ENCODE data around the gene ZSWIM4.
"Not testable (repeated sequence)": the region's sequence is repeated elsewhere in the genome, so short reads cannot be mapped to it uniquely, and the experiment has no call there.

ZSWIM4 gene

DNA sequence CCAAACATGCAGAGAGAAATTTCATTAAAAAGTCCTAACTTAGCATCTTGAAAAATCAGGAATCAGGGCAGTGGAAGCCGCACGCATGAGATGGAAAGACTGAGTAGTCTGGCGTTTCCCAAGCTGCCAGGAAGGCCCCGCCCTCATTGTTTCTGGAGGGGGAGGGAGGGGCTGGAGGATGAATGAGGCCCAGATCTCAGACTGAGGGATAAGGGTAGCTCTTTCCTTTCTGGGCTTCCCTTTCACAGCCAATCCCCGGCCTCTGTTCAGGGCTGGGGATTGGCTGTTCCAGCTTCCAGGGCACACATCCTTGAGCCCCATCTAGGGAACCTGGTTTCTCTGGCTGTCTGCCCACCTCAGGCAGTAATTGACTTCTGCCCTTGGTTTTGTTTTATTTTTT is 13.7 kb upstream of the ZSWIM4 start:
- H3K27ac ChIP-seq (ENCODE audit: low read length) = no peak overlapping the region
- H3K4me1 ChIP-seq (ENCODE audit: insufficient read depth, low read length) = 0 out of 2 replicates have a peak, but pooled peaks cover 3% of the 10 kb centered on the region

DNA sequence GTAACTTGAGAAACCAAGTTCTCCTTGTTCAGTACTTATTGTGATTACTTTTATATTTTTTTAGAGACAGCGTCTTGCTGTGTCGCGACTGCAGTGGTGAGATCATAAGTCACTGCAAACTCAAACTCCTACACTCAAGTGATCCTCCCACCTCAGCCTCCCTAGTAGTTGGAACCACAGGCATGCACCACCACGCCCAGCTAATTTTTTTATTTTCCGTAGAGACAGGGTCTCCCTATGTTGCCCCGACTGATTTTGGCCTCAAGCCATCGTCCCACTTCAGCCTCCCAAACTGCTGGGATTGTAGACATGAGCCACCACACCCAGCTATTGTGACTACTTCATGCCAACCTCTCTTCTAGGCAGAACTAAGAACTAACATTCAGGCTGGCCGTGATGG is 12.7 kb upstream of the ZSWIM4 start:
- Histone ChIP-seq H3K4me1 (ENCODE audit: insufficient read depth, low read length) (0 out of 2 replicates have a peak, but pooled peaks cover 3% of the 10 kb centered on the region), H3K27ac (ENCODE audit: low read length) (no peak overlapping the region)

More for the DNA sequence above, 13.7 kb upstream of the ZSWIM4 start:
- no peaks in the 10 kb centered on the region for H3K9me3 ChIP-seq (ENCODE audit: insufficient read depth, low read depth, low read length)
- no peak overlapping the region for H3K4me3 ChIP-seq (ENCODE audit: low read length)
- no peaks in the 10 kb centered on the region for H3K27me3 ChIP-seq (ENCODE audit: insufficient read depth, low read length)
- no peak overlapping the region for H3K9ac ChIP-seq (ENCODE audit: low read depth, low read length)
- H3K36me3 ChIP-seq (ENCODE audit: insufficient read depth, low read depth, low read length) = peaks cover 31% of the 10 kb centered on the region

DNA sequence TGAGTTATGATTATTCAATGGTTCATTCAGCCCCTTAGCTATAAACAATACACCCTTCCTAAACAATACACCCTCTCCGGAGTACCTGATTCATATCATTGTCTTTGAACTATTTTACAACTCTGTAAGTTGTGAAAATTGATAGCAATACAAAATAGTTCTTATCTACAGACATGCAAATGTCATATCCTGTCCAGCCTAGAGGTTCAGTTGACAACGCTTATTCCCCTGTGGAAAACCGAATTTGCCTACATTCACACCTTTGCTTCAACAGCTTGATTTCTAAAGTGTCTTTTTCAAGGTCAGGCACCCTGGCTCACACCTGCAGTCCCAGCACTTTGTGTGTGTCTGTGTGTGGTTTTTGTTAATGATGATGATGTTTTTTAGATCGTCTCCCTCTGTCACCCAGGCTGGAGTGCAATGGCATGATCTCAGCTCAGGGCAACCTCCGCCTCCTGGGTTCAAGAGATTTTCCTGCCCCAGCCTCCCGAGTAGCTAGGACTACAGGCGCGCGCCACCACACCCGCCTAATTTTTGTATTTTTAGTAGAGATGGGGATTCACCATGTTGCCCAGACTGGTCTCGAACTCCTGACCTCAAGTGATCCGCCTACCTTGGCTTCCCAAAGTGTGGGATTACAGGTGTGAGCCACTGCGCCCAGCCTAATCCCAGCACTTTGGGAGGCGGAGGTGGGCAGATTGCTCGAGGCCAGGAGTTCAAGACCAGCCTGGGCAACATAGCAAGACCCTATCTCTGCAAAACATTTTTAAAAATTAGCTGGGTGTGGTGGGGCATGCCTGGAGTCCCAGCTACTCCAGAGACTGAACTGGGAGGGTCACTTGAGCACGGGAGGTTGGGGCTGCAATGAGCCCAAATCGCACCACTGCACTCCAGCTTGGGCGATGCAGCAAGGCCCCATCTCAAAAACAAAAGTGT is 11.4 kb upstream of the ZSWIM4 start:
- no peaks in the 10 kb centered on the region for H3K9me3 ChIP-seq (ENCODE audit: insufficient read depth, low read depth, low read length)
- peaks cover 10% of the 10 kb centered on the region for H3K36me3 ChIP-seq (ENCODE audit: insufficient read depth, low read depth, low read length)
- H3K27me3 ChIP-seq (ENCODE audit: insufficient read depth, low read length) = no peaks in the 10 kb centered on the region
- H3K27ac ChIP-seq (ENCODE audit: low read length) = no peak overlapping the region
- no peak overlapping the region for H3K9ac ChIP-seq (ENCODE audit: low read depth, low read length)
- H3K4me3 ChIP-seq (ENCODE audit: low read length) = no peak overlapping the region
- H3K4me1 ChIP-seq (ENCODE audit: insufficient read depth, low read length) = 0 out of 2 replicates have a peak, but pooled peaks cover 3% of the 10 kb centered on the region

More for the DNA sequence above, 12.7 kb upstream of the ZSWIM4 start:
- no peaks in the 10 kb centered on the region for H3K27me3 ChIP-seq (ENCODE audit: insufficient read depth, low read length)
- H3K9ac ChIP-seq (ENCODE audit: low read depth, low read length) = no peak overlapping the region; the same call in 1 of the 2 replicates
- H3K4me3 ChIP-seq (ENCODE audit: low read length) = no peak overlapping the region
- peaks cover 23% of the 10 kb centered on the region for H3K36me3 ChIP-seq (ENCODE audit: insufficient read depth, low read depth, low read length)
- H3K9me3 ChIP-seq (ENCODE audit: insufficient read depth, low read depth, low read length) = no peaks in the 10 kb centered on the region

DNA sequence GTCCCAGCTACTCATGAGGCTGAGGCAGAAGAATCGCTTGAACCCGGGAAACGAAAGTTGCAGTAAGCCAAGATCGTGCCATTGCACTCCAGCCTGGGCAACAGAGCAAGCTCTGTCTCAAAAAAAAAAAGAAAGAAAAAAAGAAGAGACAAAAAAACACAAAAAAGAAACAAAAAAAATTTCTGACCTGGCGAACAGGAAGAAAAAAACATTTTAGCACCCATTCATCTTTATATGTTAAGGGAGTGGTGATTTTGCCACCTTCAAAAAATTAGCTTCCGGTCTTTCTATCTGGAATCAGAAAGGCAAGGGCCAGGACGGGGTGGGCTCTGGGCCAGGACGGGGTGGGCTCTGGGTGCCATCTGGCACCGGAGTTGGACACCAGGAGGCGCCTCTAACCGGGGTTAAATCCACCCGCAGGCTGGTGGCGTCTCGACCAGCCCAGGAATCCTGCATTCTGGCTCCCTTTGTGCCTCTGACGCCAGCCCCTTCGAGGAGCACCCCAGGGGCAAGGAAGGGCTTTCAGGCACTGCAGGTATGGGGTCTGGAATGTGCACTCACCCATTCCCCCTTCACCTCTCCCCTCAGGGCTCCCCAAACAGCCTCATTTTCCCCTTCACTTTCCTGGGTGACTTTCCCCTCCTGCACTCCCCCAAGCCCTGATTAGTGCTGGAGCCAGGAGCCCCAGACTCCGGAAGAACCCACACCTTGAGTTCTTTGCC is 10.4 kb upstream of the ZSWIM4 start:
- Histone ChIP-seq H3K4me1 (ENCODE audit: insufficient read depth, low read length) (0 out of 2 replicates have a peak, but pooled peaks cover 3% of the 10 kb centered on the region), H3K27ac (ENCODE audit: low read length) (no peak overlapping the region), H3K36me3 (ENCODE audit: insufficient read depth, low read depth, low read length) (no peaks in the 10 kb centered on the region), H3K9me3 (ENCODE audit: insufficient read depth, low read depth, low read length) (no peaks in the 10 kb centered on the region), H3K9ac (ENCODE audit: low read depth, low read length) (no peak overlapping the region), H3K27me3 (ENCODE audit: insufficient read depth, low read length) (no peaks in the 10 kb centered on the region), H3K4me3 (ENCODE audit: low read length) (no peak overlapping the region)

DNA sequence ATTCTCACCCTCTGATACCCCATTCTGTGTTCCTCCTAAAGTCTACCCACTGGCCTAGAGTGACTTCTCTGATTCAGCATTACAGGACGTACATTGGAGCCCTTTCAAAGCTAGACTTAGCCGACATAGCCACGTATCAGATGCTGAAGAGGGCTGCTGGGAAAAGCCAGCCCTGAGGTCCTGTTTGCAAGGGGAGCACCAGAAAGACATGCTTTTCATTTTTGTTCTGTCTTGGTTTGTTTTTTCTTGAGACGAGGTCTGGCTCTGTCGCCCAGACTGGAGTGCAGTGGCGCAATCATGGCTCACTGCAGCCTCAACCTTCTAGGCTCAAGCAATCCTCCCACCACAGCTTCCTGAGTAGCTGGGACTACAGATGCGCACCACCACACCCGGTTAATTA is 6.3 kb upstream of the ZSWIM4 start:
- no peaks in the 10 kb centered on the region for H3K36me3 ChIP-seq (ENCODE audit: insufficient read depth, low read depth, low read length)
- H3K27me3 ChIP-seq (ENCODE audit: insufficient read depth, low read length) = no peaks in the 10 kb centered on the region
- no peak overlapping the region for H3K27ac ChIP-seq (ENCODE audit: low read length)
- H3K4me1 ChIP-seq (ENCODE audit: insufficient read depth, low read length) = 0 out of 2 replicates have a peak, but pooled peaks cover 3% of the 10 kb centered on the region
- H3K4me3 ChIP-seq (ENCODE audit: low read length) = no peak overlapping the region
- no peaks in the 10 kb centered on the region for H3K9me3 ChIP-seq (ENCODE audit: insufficient read depth, low read depth, low read length)
- no peak overlapping the region for H3K9ac ChIP-seq (ENCODE audit: low read depth, low read length)

DNA sequence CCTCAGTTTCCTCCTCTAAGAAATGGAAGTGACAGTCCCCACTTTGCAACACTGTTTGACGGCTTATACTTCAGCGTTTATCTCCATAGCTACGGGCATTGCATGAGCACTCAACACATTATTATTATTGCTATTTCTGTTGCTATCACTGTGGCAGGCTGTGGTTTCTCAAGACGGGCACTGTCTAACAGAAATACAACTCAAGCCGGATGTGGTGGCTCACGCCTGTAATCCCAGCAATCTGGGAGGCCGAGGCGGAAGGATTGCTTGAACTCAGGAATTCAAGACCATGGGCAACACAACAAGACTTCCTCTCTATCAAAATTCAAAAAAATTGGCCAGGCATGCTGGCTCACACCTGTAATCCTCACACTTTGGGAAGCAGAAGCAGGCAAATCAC is 4.9 kb upstream of the ZSWIM4 start:
- no peak overlapping the region for H3K4me3 ChIP-seq (ENCODE audit: low read length)
- H3K4me1 ChIP-seq (ENCODE audit: insufficient read depth, low read length) = 0 out of 2 replicates have a peak, but pooled peaks cover under 1% of the 10 kb centered on the region
- no peaks in the 10 kb centered on the region for H3K9me3 ChIP-seq (ENCODE audit: insufficient read depth, low read depth, low read length)
- H3K27me3 ChIP-seq (ENCODE audit: insufficient read depth, low read length) = no peaks in the 10 kb centered on the region
- no peak overlapping the region for H3K27ac ChIP-seq (ENCODE audit: low read length)
- H3K9ac ChIP-seq (ENCODE audit: low read depth, low read length) = no peak overlapping the region
- no peaks in the 10 kb centered on the region for H3K36me3 ChIP-seq (ENCODE audit: insufficient read depth, low read depth, low read length)

DNA sequence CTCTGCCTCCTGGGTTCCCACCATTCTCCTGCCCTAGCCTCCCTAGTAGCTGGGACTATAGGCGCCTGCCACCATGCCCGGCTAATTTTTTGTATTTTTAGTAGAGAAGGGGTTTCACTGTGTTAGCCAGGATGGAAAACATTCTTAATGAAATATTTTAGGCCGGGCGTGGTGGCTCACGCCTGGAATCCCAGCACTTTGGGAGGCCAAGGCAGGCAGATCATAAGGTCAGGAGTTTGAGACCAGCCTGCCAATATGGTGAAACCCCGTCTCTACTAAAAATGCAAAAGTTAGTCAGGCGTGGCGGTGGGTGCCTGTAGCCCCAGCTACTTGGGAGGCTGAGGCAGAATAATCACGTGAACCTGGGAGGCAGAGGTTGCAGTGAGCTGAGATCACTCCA is 1.9 kb upstream of the ZSWIM4 start:
- not testable (repeated sequence) for H3K4me3 ChIP-seq (ENCODE audit: low read length); H3K9ac ChIP-seq (ENCODE audit: low read depth, low read length); H3K27me3 ChIP-seq (ENCODE audit: insufficient read depth, low read length); H3K4me1 ChIP-seq (ENCODE audit: insufficient read depth, low read length); H3K27ac ChIP-seq (ENCODE audit: low read length); H3K36me3 ChIP-seq (ENCODE audit: insufficient read depth, low read depth, low read length); H3K9me3 ChIP-seq (ENCODE audit: insufficient read depth, low read depth, low read length)

DNA sequence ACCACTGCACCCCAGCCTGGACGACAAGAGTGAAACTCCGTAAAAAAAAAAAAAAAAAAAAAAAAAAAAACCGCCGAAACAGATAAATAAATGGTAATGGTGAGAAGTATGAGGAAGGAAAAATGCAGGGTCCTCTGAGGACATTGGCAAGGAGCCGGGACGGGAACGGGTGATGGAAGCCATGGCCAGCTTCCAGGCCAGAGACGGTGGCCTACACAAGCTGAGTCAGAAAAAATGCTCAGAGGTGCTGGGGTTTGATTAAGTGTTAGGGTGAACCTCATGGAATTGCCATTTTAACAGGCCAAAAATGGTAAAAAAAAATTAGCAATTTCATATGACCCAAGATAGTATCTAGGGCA is 866 bp upstream of the ZSWIM4 start:
- Histone ChIP-seq H3K27me3 (ENCODE audit: insufficient read depth, low read length) (no peaks in the 10 kb centered on the region), H3K36me3 (ENCODE audit: insufficient read depth, low read depth, low read length) (no peaks in the 10 kb centered on the region), H3K27ac (ENCODE audit: low read length) (no peak overlapping the region), H3K9me3 (ENCODE audit: insufficient read depth, low read depth, low read length) (no peaks in the 10 kb centered on the region), H3K4me3 (ENCODE audit: low read length) (peak overlapping the region; percentile 55), H3K4me1 (ENCODE audit: insufficient read depth, low read length) (peaks cover 2% of the 10 kb centered on the region; the same call in 1 of the 2 replicates), H3K9ac (ENCODE audit: low read depth, low read length) (peak overlapping the region; percentile 30; the same call in 1 of the 2 replicates)

DNA sequence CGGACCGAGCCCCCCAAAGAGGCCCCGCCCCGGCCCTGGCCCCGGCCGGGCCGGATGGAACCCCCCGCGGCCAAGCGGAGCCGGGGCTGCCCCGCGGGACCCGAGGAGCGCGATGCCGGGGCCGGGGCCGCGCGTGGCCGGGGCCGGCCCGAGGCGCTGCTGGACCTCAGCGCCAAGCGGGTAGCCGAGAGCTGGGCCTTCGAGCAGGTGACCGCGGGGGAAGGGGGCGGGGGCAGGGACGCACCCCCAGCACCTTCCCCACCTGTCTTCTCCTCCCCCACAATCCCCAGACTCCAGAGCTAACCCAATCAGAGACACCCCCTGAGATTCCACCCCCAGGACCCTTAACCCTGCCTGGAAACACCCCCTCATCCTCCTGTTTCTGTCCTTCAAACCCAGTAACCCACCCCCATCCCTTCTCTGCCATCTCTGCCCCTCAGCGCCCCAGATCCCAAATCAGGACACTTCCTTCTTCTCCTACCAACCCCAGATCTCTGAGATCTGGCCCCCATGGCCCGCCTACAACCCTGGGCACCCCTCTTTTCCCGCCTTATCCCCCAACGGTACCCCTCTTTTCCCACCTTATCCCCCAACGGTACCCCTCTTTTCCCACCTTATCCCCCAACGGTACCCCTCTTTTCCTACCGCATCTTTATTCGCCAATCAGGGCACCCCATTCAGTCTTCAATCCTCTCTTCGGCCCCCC is 505 bp downstream of the ZSWIM4 start:
- H3K36me3 ChIP-seq (ENCODE audit: insufficient read depth, low read depth, low read length) = no peaks in the 10 kb centered on the region; the same call in 1 of the 2 replicates
- no peaks in the 10 kb centered on the region for H3K27me3 ChIP-seq (ENCODE audit: insufficient read depth, low read length)
- H3K9me3 ChIP-seq (ENCODE audit: insufficient read depth, low read depth, low read length) = no peaks in the 10 kb centered on the region
- H3K9ac ChIP-seq (ENCODE audit: low read depth, low read length) = peak overlapping the region; percentile 88; the same call in 1 of the 2 replicates
- peak overlapping the region; percentile 70 for H3K27ac ChIP-seq (ENCODE audit: low read length)
- peak overlapping the region; percentile 93 for H3K4me3 ChIP-seq (ENCODE audit: low read length)
- H3K4me1 ChIP-seq (ENCODE audit: insufficient read depth, low read length) = peaks cover 2% of the 10 kb centered on the region; the same call in 1 of the 2 replicates

DNA sequence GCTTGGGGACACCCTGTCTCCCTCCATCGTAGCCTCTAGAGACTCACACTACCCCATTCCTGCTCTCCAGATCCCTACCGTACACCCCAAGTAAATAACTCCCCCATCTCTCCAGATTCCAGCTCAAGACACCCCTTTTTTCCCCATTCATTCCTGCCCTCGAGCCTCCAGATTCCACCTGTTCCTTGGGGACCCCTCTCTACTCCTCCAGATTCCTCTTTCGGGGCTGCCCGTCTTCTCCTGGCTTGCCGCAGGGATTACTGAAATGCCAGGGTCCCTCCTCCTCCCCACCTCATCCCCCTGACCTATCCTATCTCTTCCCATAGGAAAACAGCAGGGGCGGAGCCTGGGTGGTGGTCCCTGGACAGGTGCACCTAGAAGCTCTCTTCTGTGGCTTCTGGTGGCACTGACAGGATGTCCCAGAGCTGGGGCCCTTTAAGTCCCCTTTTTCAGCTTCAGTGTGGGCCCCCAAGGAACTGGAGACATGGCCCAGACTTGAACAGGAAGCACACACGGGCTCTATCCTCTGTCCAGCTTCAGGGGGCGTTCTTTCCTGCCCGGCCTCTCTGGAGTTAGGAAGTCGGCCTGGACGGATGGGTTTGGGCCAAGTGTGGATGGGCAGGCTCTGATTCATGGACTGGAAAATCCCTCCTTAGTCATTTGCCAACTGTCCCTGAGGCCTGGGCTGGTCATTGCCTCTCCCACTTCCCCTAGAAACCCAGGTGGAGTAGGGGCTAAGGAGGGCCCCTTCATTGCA is 1.2 kb downstream of the ZSWIM4 start:
- H3K4me1 ChIP-seq (ENCODE audit: insufficient read depth, low read length) = peaks cover 2% of the 10 kb centered on the region; the same call in 1 of the 2 replicates
- no peaks in the 10 kb centered on the region for H3K27me3 ChIP-seq (ENCODE audit: insufficient read depth, low read length)
- peaks cover 7% of the 10 kb centered on the region; the same call in 1 of the 2 replicates for H3K36me3 ChIP-seq (ENCODE audit: insufficient read depth, low read depth, low read length)
- H3K9me3 ChIP-seq (ENCODE audit: insufficient read depth, low read depth, low read length) = no peaks in the 10 kb centered on the region
- H3K27ac ChIP-seq (ENCODE audit: low read length) = peak overlapping the region; percentile 70
- peak overlapping the region; percentile 88; the same call in 1 of the 2 replicates for H3K9ac ChIP-seq (ENCODE audit: low read depth, low read length)
- peak overlapping the region; percentile 93 for H3K4me3 ChIP-seq (ENCODE audit: low read length)
